Immature natural killer cell (primary cell): ENCODE results near the gene PLEKHA5. TPM values are rescaled to one million over a fixed set of nuclear protein-coding genes. Genes with fewer than 3 reads are reported as not detected.

Experiments
- DNase-seq, 3 donors: peaks; one replicate each; pipeline ENCODE4 v3.0.0; 2022; ENCODE audit warnings: mixed read lengths in 1 of 3
- H3K27ac Mint-ChIP-seq, 6 donors: one replicate each; pipeline ENCODE4 v1.8.0; 2020; ENCODE audit warnings: mixed read lengths in 6 of 6, mild to moderate bottlenecking in 5 of 6, inconsistent platforms in 4 of 6, moderate library complexity in 3 of 6
- H3K27me3 Mint-ChIP-seq, 3 donors: one replicate each; pipeline ENCODE4 v1.8.0; 2020 to 2021; ENCODE audit warnings: low read depth in 3 of 3, mild to moderate bottlenecking in 3 of 3, mixed read lengths in 3 of 3, moderate library complexity in 3 of 3, inconsistent platforms in 1 of 3
- H3K36me3 Mint-ChIP-seq, 3 donors: one replicate each; pipeline ENCODE4 v1.8.0; 2020; ENCODE audit warnings: mixed read lengths in 3 of 3, inconsistent platforms in 2 of 3, mild to moderate bottlenecking in 2 of 3
- H3K4me1 Mint-ChIP-seq, 2 donors: one replicate each; pipeline ENCODE4 v1.8.0; 2020; ENCODE audit warnings: inconsistent platforms in 2 of 2, mild to moderate bottlenecking in 2 of 2, mixed read lengths in 2 of 2, moderate library complexity in 1 of 2
- H3K4me3 Mint-ChIP-seq, 5 donors: one replicate each; pipeline ENCODE4 v1.8.0; 2020; ENCODE audit warnings: mild to moderate bottlenecking in 5 of 5, mixed read lengths in 5 of 5, inconsistent platforms in 3 of 5, moderate library complexity in 3 of 5
- H3K9me3 Mint-ChIP-seq, 6 donors: one replicate each; pipeline ENCODE4 v1.8.0; 2020; ENCODE audit warnings: mild to moderate bottlenecking in 6 of 6, mixed read lengths in 6 of 6, inconsistent platforms in 4 of 6, moderate library complexity in 3 of 6
- polyA plus RNA-seq, 3 donors: library from polyadenylated mRNA; unstranded; fragments of 300-500 nt; fragmentation: Illumina TruSeq; gene quantifications; one replicate each; pipeline ENCODE4 v1.2.3, GENCODE V29; 2021

PLEKHA5 gene
- polyA plus RNA-seq, 3 donors from 2014 or later, result 1.6 to 4.0 (median 3.4) TPM

DNA sequence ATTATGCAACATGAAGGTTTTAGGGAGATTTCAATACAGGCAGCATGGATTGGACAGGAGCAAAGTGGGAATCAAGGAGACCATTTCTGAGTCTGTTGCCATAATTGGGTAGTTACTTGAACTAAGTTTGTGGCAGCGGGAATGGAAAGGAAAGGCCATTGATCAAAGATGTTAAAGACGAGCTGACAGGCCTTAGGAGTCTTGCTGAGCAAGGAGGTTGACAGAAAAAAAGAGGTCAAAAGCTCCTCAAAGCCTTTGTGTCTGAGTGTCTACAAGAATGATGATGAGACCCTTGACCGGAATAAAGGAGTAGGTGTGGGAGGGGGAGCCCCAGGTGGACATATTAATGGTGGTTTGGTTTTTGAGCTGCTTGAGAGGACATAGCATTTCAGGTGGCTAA is 9.4 kb downstream of the PLEKHA5 start:
- Mint-ChIP-seq H3K4me1 (no peaks in the 10 kb centered on the region), H3K4me3 (no peak overlapping the region), H3K36me3 (peaks cover 0 to 4% (median 0%) of the 10 kb centered on the region in 3 donors), H3K27me3 (no peaks in the 10 kb centered on the region), H3K9me3 (no peaks in the 10 kb centered on the region), H3K27ac (no peak overlapping the region)
- no peak for DNase-seq

DNA sequence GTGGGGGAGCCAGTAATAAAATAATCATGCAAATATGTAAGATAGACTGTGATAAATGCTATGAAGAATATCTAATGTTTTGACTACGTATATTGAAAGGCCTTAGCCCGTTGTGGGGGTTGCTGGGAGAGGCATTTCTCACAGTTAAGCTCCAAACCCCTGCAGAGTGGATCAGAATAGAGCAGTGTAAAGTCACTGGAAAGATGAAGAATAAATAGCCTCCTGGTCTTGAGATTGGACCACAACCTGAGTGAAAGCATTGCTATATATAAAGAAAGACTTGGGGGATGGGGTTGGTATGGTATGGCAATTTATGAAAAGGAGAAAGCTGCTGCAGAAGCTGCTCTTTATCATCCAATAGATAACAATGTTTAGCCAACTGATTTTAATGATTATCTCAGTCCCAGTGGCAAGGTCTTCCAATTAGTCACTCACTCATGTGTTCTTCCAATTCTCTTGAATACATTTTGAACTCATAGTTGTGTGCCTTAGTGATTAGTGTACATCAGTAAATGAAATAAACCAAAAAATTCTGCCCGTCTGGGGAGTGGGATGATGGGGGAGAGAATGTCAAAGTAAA is 10.2 kb downstream of the PLEKHA5 start:
- Mint-ChIP-seq H3K36me3 (peaks cover 0 to 2% (median 0%) of the 10 kb centered on the region in 3 donors), H3K27ac (no peak overlapping the region), H3K27me3 (no peaks in the 10 kb centered on the region), H3K4me1 (no peaks in the 10 kb centered on the region), H3K4me3 (no peak overlapping the region), H3K9me3 (no peaks in the 10 kb centered on the region)
- DNase-seq, result no peak

DNA sequence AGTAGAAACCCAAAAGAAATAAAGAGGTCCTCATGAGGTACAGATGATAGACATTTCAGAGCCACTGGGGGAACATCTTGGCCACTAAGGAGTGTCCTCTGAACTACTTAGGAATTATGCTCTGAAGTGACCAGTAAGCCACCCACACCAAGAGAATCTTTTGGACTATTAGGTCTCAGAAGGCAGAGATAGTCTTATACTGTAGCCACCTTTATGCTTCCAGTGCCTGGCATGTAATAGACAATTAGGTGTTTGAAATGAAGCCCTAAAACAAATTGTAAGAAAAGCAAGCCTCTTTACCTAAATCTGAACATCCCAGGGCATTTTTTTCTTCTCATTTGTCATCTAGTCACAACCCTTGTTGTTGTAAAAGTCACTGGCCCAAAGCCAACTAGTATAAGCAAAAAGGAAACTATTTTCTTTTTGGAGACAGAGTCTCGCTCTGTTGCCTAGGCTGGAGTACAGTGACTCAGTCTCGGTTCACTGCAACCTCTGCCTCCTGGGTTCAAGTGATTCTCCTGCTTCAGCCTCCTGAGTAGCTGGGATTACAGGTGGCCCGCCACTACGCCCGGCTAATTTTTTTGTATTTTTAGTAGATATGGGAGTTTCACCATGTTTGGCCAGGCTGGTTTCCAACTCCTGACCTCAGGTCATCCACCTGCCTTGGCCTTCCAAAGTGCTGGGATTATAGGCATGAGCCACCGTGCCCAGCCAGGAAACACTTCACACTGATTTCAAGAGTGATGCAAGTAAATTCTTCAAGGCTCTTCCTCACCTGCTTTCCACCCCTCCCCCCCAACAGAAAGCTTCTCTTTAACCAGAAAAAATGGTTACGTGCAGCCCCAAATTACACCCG is 11.1 kb downstream of the PLEKHA5 start:
- no peaks in the 10 kb centered on the region for H3K9me3 Mint-ChIP-seq
- no peak overlapping the region for H3K27ac Mint-ChIP-seq
- no peaks in the 10 kb centered on the region for H3K36me3 Mint-ChIP-seq
- H3K4me3 Mint-ChIP-seq, result no peak overlapping the region
- DNase-seq, result no peak
- no peaks in the 10 kb centered on the region for H3K4me1 Mint-ChIP-seq
- peaks cover 0 to 2% (median 0%) of the 10 kb centered on the region in 3 donors for H3K27me3 Mint-ChIP-seq

DNA sequence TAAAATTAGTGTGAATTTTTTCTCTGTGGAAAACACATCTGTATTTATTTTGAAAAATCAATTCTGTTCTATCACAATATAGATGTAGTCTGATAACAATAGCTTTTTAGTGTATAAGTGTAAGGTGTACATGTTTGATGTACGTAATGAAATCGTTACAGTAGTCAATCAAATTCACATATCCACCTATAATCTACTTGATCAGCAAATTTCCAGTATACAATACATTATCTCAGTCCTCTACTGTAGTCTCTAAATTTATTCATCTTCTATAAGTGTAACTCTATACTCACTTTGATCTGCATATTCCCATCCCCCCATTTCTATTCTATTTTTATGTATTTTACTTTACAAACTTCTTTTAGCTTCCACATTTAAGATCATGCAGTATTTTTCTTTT is 13.0 kb downstream of the PLEKHA5 start:
- no peak for DNase-seq
- Mint-ChIP-seq H3K27ac (no peak overlapping the region), H3K36me3 (no peaks in the 10 kb centered on the region), H3K9me3 (no peaks in the 10 kb centered on the region), H3K27me3 (peaks cover 0 to 2% (median 0%) of the 10 kb centered on the region in 3 donors), H3K4me1 (no peaks in the 10 kb centered on the region), H3K4me3 (no peak overlapping the region)

DNA sequence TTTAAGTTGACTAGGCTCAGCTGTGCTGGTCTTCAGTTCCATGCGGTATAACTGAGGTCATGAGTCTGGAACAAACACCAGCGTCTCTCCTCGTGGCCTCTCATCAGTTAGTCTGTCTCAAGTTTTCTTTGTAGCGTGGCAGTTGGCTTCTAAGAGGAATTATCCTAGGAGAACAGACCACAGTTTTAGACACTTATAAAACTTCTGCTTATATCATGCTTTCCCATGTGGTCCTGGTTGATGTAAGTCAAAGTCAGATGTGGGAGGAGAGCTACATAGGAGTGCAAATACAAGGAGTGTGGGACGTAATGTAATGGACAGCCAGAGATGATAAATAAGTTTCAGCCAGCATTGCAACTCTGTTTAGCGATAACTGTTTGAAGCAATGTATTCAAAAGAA is 14.8 kb downstream of the PLEKHA5 start:
- no peaks in the 10 kb centered on the region for H3K4me1 Mint-ChIP-seq
- H3K4me3 Mint-ChIP-seq, result no peak overlapping the region
- no peak overlapping the region for H3K27ac Mint-ChIP-seq
- H3K9me3 Mint-ChIP-seq, result no peaks in the 10 kb centered on the region
- H3K36me3 Mint-ChIP-seq, result no peaks in the 10 kb centered on the region
- DNase-seq, result no peak
- peaks cover 0 to 2% (median 0%) of the 10 kb centered on the region in 3 donors for H3K27me3 Mint-ChIP-seq

DNA sequence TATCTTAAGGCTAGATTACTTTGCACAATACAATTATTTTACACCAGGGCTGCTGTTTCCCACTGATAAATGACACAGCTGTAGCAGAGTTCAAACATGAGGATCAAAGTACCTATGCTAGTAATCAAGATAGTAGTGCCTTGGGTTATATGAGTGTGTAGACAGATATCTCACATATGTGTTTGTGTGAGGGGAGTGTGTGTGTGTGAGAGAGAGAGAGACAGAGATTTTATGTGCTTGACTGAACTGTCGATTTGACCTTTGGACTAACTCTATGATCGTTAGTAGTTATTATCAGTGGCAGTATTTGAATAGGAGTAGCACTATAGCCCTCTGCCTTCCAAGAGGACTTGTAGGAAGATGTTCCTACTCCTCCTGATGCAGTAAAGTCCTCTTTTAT is 15.5 kb downstream of the PLEKHA5 start:
- H3K4me1 Mint-ChIP-seq, result no peaks in the 10 kb centered on the region
- no peak for DNase-seq
- H3K4me3 Mint-ChIP-seq, result no peak overlapping the region
- H3K9me3 Mint-ChIP-seq, result no peaks in the 10 kb centered on the region
- H3K27ac Mint-ChIP-seq, result no peak overlapping the region
- peaks cover 0 to 2% (median 0%) of the 10 kb centered on the region in 3 donors for H3K27me3 Mint-ChIP-seq
- peaks cover 0 to 3% (median 3%) of the 10 kb centered on the region in 3 donors for H3K36me3 Mint-ChIP-seq

DNA sequence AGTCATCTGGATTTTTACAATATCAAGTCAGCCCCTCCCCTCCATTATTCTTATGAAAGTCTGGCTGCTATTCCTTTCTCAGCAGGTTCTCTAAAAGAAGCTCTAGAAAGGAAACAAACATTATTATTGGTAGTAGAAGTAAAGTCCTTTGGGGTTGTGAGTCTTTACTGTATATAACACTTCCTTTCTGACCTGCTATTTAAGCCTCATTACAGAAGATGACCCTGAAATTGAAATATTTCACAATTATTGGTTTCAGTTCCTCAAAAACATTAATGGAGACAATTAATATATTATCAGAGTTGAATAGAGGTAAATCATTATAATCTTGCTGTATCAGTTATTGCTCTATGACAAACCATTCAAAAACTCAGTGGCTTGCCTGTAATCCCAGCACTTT is 19.3 kb downstream of the PLEKHA5 start:
- peaks cover 1 to 3% (median 2%) of the 10 kb centered on the region in 3 donors for H3K27me3 Mint-ChIP-seq
- no peaks in the 10 kb centered on the region for H3K4me1 Mint-ChIP-seq
- H3K36me3 Mint-ChIP-seq, result peaks cover 0 to 3% (median 3%) of the 10 kb centered on the region in 3 donors
- no peak overlapping the region for H3K27ac Mint-ChIP-seq
- H3K4me3 Mint-ChIP-seq, result no peak overlapping the region
- H3K9me3 Mint-ChIP-seq, result no peaks in the 10 kb centered on the region
- DNase-seq, result no peak

DNA sequence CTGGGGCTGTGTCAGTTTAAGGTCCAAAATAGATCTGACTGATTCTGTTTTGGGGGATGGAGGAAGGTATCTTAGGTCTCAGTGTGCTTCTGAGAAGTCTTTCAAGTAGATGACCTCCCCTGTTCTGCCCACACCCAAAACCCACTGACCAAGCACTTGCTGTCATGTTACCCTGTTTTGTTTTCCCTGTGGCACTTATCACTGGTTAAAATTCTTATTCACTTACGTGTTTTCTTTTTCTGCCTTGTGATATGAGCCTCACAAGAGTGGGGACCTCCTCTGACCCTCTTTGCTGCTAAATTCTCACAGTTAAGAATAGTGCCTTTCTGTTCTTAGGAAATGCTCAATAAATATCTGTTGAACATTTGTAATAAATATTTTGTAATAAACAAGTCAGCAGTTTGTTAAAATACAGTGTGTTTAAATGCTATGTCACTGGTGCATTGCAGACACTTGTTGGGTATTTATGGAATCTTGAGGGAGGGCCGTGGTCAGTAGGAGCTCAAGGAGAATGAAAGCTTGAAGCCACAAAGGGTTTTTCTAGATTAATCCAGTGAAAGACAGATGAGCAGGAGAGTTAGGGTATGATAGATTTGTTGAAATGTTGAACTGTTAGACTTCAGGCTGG is 20.9 kb downstream of the PLEKHA5 start:
- peaks cover 0 to 3% (median 3%) of the 10 kb centered on the region in 3 donors for H3K36me3 Mint-ChIP-seq
- H3K27ac Mint-ChIP-seq, result no peak overlapping the region
- H3K9me3 Mint-ChIP-seq, result no peaks in the 10 kb centered on the region
- H3K4me3 Mint-ChIP-seq, result no peak overlapping the region
- H3K4me1 Mint-ChIP-seq, result no peaks in the 10 kb centered on the region
- H3K27me3 Mint-ChIP-seq, result peaks cover 0 to 3% (median 1%) of the 10 kb centered on the region in 3 donors
- no peak for DNase-seq

DNA sequence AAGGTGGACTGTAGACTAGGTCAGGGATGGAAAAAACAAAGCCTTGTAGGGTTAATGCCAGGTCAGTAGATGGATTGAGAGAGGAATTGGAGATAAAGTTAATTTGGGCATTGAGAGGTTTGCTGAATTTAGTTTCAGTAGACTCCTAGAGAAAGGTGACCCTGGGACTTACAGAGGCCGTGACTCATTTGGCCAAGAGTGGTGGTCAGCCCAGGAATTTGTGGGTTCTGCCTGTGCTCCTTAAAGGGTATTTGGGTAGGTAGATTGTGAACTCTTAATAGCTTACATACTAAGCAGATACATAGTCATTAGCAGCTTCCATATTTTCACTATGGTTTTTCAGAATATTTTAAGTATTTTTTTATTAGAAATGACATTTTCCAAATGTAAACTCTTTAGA is 21.8 kb downstream of the PLEKHA5 start:
- H3K27ac Mint-ChIP-seq, result no peak overlapping the region
- H3K27me3 Mint-ChIP-seq, result peaks cover 1 to 3% (median 1%) of the 10 kb centered on the region in 3 donors
- H3K9me3 Mint-ChIP-seq, result no peaks in the 10 kb centered on the region
- no peaks in the 10 kb centered on the region for H3K4me1 Mint-ChIP-seq
- peaks cover 0 to 3% (median 3%) of the 10 kb centered on the region in 3 donors for H3K36me3 Mint-ChIP-seq
- H3K4me3 Mint-ChIP-seq, result no peak overlapping the region
- DNase-seq, result no peak

DNA sequence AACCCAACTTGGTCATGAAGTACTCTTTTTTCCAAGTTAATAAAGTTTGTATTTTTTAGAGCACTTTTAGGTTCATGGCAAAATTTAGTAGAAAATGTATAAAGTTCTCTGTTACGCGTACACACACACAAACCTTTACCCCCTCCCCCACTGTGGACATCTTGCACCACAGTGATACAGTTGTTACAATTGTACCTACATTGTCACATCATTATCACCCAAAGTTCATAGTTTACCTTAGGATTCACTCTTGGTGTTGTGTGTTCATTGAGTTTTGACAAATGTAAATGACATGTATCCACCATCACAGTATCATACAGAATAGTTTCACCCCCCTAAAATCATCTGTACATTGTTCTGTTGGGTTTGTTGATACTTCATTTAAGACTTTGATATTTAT is 23.9 kb downstream of the PLEKHA5 start:
- H3K27ac Mint-ChIP-seq, result no peak overlapping the region
- no peaks in the 10 kb centered on the region for H3K9me3 Mint-ChIP-seq
- H3K27me3 Mint-ChIP-seq, result peaks cover 1 to 3% (median 1%) of the 10 kb centered on the region in 3 donors
- no peak for DNase-seq
- no peaks in the 10 kb centered on the region for H3K4me1 Mint-ChIP-seq
- H3K36me3 Mint-ChIP-seq, result peaks cover 0 to 3% (median 3%) of the 10 kb centered on the region in 3 donors
- H3K4me3 Mint-ChIP-seq, result no peak overlapping the region

DNA sequence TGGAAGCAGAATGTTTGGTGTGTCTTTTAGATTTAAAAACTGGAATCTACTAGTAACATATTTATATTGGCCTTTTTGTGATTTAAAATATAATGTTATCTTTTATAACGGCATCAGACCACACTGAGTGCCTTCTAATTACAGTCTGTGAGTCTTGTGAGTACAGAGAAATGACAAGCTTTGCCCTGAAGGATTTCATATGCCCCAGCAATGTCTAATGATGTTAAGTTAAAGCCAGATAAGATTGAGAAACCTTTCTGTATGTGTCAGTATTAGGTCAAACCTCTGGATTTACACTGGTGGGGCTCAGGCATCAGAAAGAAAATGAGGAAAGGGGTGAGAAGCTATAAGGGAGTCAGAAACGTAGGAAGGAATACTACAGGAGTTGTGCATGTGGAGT is 25.2 kb downstream of the PLEKHA5 start:
- no peak overlapping the region for H3K4me3 Mint-ChIP-seq
- peaks cover 0 to 2% (median 1%) of the 10 kb centered on the region in 3 donors for H3K36me3 Mint-ChIP-seq
- H3K27ac Mint-ChIP-seq, result no peak overlapping the region
- H3K4me1 Mint-ChIP-seq, result no peaks in the 10 kb centered on the region
- H3K27me3 Mint-ChIP-seq, result peaks cover 1 to 3% (median 1%) of the 10 kb centered on the region in 3 donors
- DNase-seq, result no peak
- no peaks in the 10 kb centered on the region for H3K9me3 Mint-ChIP-seq

DNA sequence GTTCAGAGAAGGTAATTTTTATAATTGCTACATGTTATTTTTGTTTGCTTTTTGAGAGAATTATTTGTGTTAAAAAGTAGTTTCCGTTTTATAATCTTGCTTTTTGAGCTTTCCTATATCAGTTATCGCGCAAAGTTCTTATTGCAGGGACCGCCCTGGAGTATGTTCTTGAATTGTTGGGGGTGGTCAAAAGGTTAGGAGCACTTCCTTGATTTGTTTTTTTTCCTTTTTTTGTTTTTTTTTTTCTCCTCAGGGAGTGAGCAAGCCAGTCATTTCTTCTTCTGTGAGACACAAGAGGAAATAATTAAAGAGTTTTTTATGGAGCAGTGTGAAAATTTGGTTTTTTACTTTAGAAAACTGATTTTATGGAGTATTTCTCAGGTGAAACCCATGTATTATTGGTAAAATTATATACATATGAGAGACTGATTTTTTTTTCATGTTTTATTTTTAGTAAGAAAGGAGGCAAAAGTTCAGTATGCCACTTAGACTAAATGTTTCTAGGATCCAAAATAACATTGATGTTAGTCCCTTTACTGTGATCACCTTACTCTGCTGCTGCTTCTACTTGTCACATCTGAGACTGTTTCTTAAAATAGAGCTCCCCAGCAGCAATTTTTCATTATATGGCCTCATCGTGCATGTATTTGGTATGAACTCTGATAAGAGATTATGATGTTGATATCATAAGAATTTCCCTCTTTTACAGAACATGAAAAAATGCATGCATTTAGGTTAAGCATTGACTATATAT is 26.6 kb downstream of the PLEKHA5 start:
- no peaks in the 10 kb centered on the region for H3K36me3 Mint-ChIP-seq
- DNase-seq, result no peak
- H3K4me1 Mint-ChIP-seq, result no peaks in the 10 kb centered on the region
- no peaks in the 10 kb centered on the region for H3K9me3 Mint-ChIP-seq
- H3K27ac Mint-ChIP-seq, result no peak overlapping the region
- peaks cover under 1 to 1% (median 1%) of the 10 kb centered on the region in 3 donors for H3K27me3 Mint-ChIP-seq
- H3K4me3 Mint-ChIP-seq, result no peak overlapping the region

DNA sequence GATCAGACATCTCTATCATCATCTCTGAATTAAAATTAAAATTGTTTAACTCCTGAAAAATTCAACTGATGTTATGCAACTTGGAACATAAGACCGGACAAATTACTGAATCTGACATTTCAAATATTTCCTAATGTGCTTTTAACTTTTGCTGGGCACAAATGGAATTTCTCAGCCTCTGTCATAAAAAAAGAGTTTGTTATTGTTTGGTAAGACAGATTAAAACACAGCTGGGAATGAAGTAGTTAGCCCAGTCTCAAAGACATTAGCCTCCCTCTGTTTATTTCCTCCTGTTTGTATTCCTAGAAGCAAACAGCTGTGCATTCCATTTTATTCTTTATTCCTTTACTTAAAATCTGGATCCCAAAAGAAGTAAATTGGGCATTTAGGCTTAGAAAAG is 29.4 kb downstream of the PLEKHA5 start:
- DNase-seq, result no peak
- H3K27me3 Mint-ChIP-seq, result peaks cover 0 to 3% (median 0%) of the 10 kb centered on the region in 3 donors
- H3K9me3 Mint-ChIP-seq, result no peaks in the 10 kb centered on the region
- H3K4me3 Mint-ChIP-seq, result no peak overlapping the region
- peaks cover 0 to 4% of the 10 kb centered on the region in 2 donors for H3K4me1 Mint-ChIP-seq
- peaks cover 0 to 5% (median 0%) of the 10 kb centered on the region in 3 donors for H3K36me3 Mint-ChIP-seq
- H3K27ac Mint-ChIP-seq, result no peak overlapping the region
